EL (cell line): Measurements from ENCODE around the gene NRG2.
A peak's percentile ranks its signal among the peaks of the same experiment; 100 is the strongest.

Experiments
- DNase-seq: peaks from one replicate; pipeline ENCODE4 v3.0.0-alpha.2; 2016

Gene NRG2

GRCh38 chr5:140040358-140040757 lies 2.7 kb downstream of the NRG2 start:
- no peak for DNase-seq

- DNase-seq: no peak
Observed at GRCh38 chr5:140039561-140039960, 3.5 kb downstream of the NRG2 start.

DNA sequence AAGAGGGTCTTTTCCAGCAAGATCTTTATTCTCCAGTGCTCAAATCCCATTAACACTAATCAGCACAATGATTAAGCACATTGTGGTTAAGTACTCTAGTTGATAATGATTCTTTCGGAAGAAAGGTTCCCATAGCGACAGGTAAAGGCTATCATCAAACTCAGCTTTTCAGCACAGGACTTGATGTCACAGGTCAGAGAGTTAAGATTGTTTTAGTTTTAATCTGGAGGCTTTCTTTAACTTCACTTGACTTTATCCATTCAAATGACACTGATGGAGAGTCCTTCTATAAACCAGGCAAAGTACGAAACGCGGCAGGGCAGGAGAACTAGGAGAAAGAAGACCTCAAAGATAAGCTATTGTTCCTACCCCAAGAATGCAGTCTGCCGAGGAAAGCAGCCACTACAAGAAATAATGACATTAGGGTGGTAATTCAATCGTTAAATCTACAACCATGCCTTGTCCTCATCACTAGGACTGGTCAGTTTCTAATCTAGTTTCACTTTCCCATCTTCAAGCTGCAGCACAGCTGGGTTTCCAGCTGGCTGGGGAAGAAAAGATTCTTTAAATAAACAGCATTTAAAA lies 4.6 kb downstream of the NRG2 start:
- peak; percentile 21 for DNase-seq

- no peak for DNase-seq
Observed at GRCh38 chr5:140037012-140037411, 6.1 kb downstream of the NRG2 start.

- no peak for DNase-seq
Observed at GRCh38 chr5:140035881-140036280, 7.2 kb downstream of the NRG2 start.

DNA sequence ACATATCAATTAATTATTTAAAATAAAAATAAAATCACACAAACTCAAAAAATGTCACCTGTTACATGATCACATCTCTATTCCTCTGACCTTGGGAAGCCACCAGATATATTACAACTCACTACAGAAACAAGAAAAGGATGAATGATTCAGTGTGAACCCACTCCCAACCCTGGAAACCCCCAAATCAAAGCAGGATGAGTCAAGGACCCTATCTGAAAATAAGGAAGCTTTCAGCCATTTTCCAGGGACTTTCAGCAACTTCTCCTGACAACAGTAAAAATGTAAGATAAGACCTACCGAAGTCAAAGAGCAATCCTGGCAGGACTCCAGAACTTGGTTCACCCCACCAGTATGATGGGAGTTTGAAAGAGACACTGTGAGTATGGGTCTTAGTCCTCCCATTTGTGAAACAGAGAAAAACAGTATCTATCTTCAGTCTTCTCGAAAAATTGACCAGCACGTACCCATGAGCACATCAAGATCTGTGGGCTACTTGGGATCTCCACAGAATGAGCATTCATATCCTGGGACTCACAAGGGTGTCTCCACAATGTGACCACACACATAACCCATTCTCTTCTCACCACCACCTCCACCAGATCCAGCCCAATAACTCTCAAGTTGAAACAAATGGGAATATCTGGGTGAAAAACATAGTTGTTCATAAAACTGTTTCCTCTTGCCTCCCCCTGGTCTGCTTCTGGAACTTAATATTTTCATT lies 9.9 kb downstream of the NRG2 start:
- DNase-seq: no peak

- DNase-seq: no peak
Observed at GRCh38 chr5:140032296-140032695, 10.8 kb downstream of the NRG2 start.

- DNase-seq: no peak
Observed at GRCh38 chr5:140027807-140028206, 15.3 kb downstream of the NRG2 start.

- no peak for DNase-seq
Observed at GRCh38 chr5:140025736-140026135, 17.4 kb downstream of the NRG2 start.

GRCh38 chr5:140024928-140025327 lies 18.2 kb downstream of the NRG2 start:
- no peak for DNase-seq

GRCh38 chr5:140023611-140024191 lies 19.4 kb downstream of the NRG2 start:
- no peak for DNase-seq

DNA sequence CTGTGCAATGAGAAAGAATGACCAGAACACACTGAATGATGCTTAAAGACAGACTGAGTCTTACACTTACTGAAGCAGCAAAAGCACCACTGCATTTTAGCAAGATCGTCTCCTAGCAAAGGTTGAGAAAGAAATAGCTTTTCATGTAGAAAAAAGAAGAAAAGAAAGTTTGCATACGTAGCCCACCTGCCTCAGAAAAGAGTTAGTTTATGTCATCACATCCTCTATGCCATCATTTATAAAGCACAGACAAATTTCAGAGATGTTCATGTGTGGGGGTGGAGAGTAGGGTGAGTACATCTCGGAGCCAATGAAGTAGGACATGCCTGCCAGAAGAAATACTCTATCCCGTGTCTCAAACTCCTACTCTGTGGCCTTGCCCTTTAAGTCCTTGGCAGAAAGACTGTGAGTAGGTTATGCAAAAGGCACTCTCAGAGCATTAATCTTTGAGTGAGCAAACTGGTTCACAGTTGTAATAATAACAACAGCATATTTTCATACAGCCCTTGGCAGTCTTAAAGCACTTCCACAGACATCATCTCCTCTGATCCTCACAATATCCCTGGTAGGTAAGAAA lies 22.4 kb downstream of the NRG2 start:
- no peak for DNase-seq

DNA sequence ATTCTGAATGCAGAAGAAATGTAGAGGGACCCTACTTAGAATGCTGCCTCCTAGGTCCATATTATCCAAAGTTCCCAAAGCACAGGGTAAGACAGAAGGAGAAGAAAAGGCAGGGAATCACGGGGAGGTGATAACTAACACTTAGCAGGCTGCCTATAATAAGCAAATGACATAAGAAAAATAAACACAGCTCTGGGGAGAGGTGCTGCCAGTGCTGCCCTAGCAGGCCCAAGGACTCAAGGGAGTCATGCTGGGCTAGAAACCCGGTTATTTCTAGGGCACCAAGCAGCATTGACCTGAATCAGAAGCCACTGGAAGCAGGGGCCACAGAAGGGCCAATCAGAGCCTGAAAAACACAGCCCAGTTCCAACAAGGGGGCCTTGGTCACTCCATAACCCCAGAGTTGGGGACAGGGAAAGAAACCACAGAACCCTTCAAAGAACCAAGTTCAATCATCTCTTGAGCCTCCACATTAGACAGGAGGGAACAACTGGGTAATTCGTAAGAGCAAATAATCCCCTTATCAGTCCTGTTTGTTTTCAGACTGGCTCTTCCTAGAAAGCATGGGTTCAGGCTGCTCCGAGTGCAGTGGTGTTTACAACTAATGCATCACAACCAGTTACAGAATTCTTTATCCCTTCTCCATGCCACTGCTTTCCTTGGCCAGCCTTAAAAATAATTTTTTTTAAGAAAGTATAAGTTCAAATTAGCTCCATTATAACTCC lies 24.0 kb downstream of the NRG2 start:
- no peak for DNase-seq

GRCh38 chr5:140018517-140018916 lies 24.6 kb downstream of the NRG2 start:
- DNase-seq: no peak

DNA sequence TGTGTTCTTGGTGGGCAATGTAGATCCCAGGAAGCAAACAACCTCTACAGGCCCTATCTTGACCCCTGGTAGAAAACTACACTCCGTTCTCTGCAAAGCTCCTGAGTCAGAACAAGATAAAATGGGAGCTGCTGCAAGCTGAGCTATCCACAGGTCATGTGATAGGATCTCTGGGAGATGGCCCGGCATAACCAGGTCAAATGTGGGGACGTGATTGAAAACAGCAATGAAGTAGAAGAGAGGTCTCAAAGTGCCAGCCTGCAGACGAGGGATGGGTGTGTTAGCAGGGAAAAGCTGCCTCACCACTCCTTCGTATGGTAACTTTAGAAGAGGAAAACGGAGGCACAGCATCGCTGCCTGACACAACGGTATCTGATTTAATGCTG lies 25.0 kb downstream of the NRG2 start:
- no peak for DNase-seq

GRCh38 chr5:140017397-140018095 lies 25.6 kb downstream of the NRG2 start:
- no peak for DNase-seq

GRCh38 chr5:140015706-140016105 lies 27.4 kb downstream of the NRG2 start:
- DNase-seq: no peak

DNA sequence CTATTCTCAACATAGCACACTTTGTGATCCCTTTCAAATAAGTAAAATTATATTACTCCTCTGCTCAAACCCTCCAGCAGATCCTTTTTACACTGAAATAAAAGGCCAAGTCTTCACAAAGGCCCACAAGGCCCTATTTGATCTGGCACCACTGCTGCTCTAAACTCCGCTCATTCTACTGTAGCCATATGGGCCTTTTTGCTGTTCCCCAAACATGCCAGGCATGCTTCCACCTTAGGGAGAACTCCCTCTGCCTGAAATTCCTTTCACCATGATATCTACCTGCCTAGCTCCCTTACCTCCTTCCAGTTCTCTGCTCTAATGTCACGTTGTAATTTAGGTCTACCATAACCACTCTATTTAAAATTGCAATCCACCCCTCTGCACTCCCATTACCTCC lies 28.3 kb downstream of the NRG2 start:
- no peak for DNase-seq

DNA sequence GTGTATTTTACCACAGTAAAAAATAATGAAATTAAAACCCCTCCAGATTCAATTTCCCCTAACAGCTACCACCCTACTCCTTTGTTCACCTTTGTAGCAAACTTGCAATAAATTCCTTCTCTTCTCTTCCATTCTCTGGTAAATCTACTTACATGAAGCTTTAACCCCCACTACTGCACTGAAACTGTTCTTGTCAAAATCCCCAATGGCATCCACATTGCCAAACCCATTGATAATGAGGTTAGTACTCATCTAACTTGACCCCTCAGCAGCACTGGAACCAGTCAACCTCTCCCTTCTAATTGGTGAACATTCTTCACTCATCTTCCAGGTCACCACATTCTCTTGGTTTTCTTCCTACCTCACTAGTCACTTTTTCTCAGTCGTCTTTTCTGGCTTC lies 29.6 kb downstream of the NRG2 start:
- DNase-seq: no peak

GRCh38 chr5:140012443-140012842 lies 30.7 kb downstream of the NRG2 start:
- DNase-seq: no peak

DNA sequence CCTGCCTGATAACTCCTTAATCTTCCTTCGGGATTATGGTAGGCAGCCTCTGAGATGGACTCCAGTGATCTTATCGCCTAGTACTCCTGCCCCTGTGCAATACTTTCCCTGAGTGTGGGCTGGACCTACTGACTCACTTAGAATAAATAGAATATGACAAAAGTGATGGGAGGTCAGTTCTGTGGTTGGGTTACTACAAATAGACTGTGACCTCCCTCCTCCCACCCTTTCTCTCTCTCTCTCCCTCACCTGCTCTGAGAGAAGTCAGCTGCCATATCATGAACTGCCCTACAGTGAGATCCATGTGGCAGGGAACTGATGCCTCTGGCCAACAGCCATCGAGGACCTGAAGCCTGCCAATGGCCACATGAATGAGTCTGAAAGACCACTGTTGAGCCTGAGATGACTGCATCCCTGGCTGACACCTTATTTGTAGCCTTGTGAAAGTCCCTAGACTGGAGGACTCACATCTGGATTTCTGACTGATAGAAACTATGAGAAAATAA lies 31.7 kb downstream of the NRG2 start:
- DNase-seq: no peak

- no peak for DNase-seq
Observed at GRCh38 chr5:140010798-140011197, 32.3 kb downstream of the NRG2 start.

DNA sequence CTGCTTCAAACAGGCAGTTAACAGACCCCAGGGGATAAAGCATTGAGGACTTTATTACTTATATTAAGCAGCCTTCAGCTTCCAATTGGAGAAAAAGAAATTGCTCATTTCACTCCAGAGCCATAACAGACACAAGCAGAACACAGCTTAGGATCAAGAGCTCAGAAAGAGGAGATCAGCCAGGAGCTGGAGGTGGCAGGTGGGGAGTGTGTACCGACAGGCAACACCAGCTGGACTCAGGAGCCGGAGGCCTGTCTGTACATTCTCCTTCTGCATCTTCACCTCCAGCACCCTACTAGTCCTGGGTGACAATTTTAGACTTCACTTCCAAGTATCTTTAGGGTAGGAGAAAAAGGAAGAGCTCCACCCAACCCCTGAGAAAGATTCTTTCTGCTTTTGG lies 35.8 kb downstream of the NRG2 start:
- no peak for DNase-seq
